T-helper 1 cell treated with Interleukin-12 subunit alpha and Interleukin-12 subunit beta and Interleukin-4 antibody, amounts not matched to agents 30 ng/mL and 1 ng/mL, for 36 hours (primary cell): ENCODE data around the gene ABRACL. TPM values are rescaled to one million over a fixed set of nuclear protein-coding genes. Genes with fewer than 3 reads are reported as not detected.
"Not testable (repeated sequence)": the region's sequence is repeated elsewhere in the genome, so short reads cannot be mapped to it uniquely, and the experiment has no call there.

Experiments used
- intact Hi-C: fragments of 100-400 bp; cut with micrococcal nuclease; formaldehyde crosslinking; loops from one replicate; pipeline ENCODE4 v1.15.1; 2024
- total RNA-seq: library from RNA; stranded (reverse); gene quantifications from 2 replicates; pipeline ENCODE4 v1.2.3, GENCODE V29; 2022

Gene ABRACL
- total RNA-seq, 1 donor from 2014 or later: 142 TPM

- intact Hi-C loops: no loop called here
These were observed 20.4 kb upstream of the ABRACL start for GRCh38 chr6:139008117-139008516.

GRCh38 chr6:139010674-139011073, 17.9 kb upstream of the ABRACL start:
- intact Hi-C loops: no loop called here

GRCh38 chr6:139011980-139012379, 16.6 kb upstream of the ABRACL start:
- intact Hi-C loops: no loop called here

GRCh38 chr6:139013185-139013800, 15.3 kb upstream of the ABRACL start:
- intact Hi-C loops: no loop called here

- intact Hi-C loops: no loop called here
These were observed 13.6 kb upstream of the ABRACL start for GRCh38 chr6:139014945-139015344.

- intact Hi-C loops: no loop called here
These were observed 12.0 kb upstream of the ABRACL start for GRCh38 chr6:139016337-139017213.

- intact Hi-C loops: no loop called here
These were observed 11.3 kb upstream of the ABRACL start for GRCh38 chr6:139017227-139017626.

GRCh38 chr6:139019722-139020121, 8.8 kb upstream of the ABRACL start:
- intact Hi-C loops: no loop called here

- intact Hi-C loops: no loop called here
These were observed 7.9 kb upstream of the ABRACL start for GRCh38 chr6:139020689-139021088.

- intact Hi-C loops: not testable (repeated sequence)
These were observed 3.1 kb upstream of the ABRACL start for GRCh38 chr6:139025416-139025815.

- intact Hi-C loops: loop anchor here (1.0 to 2.0 kb wide), 13 partner anchors 39 to 1782 kb away; partner anchors contain the start of genes CCDC28A, CITED2 and REPS1
These were observed 844 bp upstream of the ABRACL start for GRCh38 chr6:139027620-139028182.

GRCh38 chr6:139028215-139028657, 309 bp upstream of the ABRACL start:
- intact Hi-C loops: loop anchor here (1.0 to 2.0 kb wide), 13 partner anchors 40 to 1781 kb away; partner anchors contain the start of genes CCDC28A, CITED2 and REPS1

- intact Hi-C loops: loop anchor here (1.0 to 10.0 kb wide), 5 partner anchors 83 to 625 kb away; partner anchors contain the start of gene HEBP2
These were observed 1.1 kb downstream of the ABRACL start for GRCh38 chr6:139029470-139030227.

GRCh38 chr6:139030228-139030963, 1.9 kb downstream of the ABRACL start:
- intact Hi-C loops: loop anchor here (10.0 kb wide), 1 partner anchor 626 kb away; the partner anchor contains the start of gene HEBP2

- intact Hi-C loops: loop anchor here (10.0 kb wide), 1 partner anchor 633 kb away; the partner anchor contains the start of gene HEBP2
These were observed 8.9 kb downstream of the ABRACL start for GRCh38 chr6:139037490-139037889.

GRCh38 chr6:139044250-139044649, 15.7 kb downstream of the ABRACL start:
- intact Hi-C loops: no loop called here

- intact Hi-C loops: no loop called here
These were observed 19.1 kb downstream of the ABRACL start for GRCh38 chr6:139047677-139048076.

GRCh38 chr6:139048912-139049311, 20.4 kb downstream of the ABRACL start:
- intact Hi-C loops: not testable (repeated sequence)

GRCh38 chr6:139050131-139050769, 21.7 kb downstream of the ABRACL start:
- intact Hi-C loops: not testable (repeated sequence)
